HG03565 (cell line): ENCODE measurements around the gene IFNGR2.
"Not testable (repeated sequence)": the region's sequence is repeated elsewhere in the genome, so short reads cannot be mapped to it uniquely, and the experiment has no call there.

Experiments used
- ATAC-seq: cut with Tn5 transposase; IDR thresholded peaks from one replicate; pipeline ENCODE4 v1.9.1; 2021; ENCODE audit warnings: mild to moderate bottlenecking, moderate library complexity; ENCODE audit not compliant: unreplicated experiment

Gene IFNGR2, protein sequence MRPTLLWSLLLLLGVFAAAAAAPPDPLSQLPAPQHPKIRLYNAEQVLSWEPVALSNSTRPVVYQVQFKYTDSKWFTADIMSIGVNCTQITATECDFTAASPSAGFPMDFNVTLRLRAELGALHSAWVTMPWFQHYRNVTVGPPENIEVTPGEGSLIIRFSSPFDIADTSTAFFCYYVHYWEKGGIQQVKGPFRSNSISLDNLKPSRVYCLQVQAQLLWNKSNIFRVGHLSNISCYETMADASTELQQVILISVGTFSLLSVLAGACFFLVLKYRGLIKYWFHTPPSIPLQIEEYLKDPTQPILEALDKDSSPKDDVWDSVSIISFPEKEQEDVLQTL

DNA sequence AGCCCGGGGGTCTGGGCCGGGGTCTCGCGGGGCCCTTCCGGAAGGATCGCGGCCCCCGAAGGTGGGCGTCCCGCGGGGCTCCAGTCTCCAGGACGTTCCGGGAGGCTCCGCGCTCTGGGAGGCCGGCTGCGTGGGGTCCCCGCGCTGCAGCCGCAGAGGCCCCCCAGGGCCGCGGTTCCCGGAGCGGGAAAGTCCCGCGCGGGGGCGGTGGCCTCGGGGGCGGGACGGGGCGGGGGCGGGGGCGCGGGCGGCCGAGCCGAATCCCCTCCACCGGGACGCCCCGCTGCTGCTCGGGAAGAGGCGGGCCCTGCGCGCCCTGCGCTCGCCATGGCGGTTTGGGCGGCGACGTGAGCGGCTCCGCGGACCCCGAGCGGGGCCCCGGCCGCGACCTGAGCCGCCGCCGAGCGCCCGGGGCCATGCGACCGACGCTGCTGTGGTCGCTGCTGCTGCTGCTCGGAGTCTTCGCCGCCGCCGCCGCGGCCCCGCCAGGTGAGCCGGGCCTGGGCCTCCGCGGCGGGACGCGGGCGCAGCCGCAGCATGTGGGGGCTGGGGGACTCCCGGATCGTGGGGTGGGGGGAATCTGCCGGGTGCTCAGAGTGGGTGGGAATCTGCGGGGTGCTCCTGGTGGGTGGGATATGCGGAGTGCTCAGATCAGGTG is at the start of gene IFNGR2:
Gene IFNGR2, plus strand, starts transcription at position 286 of the 658 bp plus-strand sequence. Its CDS starts 131 bp downstream, at position 417.
- no peak for ATAC-seq

DNA sequence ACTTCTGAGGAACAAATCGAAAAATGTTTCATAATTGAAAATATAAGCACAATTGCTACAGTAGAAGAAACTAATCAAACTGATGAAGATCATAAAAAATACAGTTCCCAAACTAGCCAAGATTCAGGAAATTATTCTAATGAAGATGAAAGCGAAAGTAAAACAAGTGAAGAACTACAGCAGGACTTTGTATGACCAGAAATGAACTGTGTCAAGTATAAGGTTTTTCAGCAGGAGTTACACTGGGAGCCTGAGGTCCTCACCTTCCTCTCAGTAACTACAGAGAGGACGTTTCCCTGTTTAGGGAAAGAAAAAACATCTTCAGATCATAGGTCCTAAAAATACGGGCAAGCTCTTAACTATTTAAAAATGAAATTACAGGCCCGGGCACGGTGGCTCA is 47.9 kb upstream of the IFNGR2 start:
- ATAC-seq, result no peak

DNA sequence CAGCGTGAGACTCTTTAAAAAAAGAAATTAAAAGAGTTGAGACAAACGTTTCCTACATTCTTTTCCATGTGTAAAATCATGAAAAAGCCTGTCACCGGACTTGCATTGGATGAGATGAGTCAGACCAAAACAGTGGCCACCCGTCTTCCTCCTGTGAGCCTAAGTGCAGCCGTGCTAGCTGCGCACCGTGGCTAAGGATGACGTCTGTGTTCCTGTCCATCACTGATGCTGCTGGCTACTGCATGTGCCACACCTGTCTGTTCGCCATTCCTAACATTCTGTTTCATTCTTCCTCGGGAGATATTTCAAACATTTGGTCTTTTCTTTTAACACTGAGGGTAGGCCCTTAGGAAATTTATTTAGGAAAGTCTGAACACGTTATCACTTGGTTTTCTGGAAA is 47.2 kb upstream of the IFNGR2 start:
- no peak for ATAC-seq

DNA sequence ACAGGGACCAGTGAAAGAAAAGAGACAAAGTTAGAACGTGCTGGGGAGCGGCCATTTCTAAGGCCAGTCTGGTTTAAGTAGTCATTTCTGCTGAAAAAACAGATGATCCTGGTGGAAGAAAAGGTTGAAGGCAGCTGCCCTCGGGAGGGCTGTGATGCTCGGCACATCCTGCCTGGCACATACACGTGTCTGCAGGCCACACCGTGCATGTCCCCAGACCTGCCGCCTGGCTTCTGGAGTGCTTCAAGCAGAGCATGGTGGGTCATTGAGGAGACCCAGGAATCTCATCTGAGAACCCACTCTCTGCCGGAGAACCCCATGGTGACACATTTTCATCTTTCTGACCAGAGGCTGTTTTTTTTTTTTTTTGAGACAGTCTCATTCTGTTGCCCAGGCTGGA is 46.0 kb upstream of the IFNGR2 start:
- no peak for ATAC-seq

DNA sequence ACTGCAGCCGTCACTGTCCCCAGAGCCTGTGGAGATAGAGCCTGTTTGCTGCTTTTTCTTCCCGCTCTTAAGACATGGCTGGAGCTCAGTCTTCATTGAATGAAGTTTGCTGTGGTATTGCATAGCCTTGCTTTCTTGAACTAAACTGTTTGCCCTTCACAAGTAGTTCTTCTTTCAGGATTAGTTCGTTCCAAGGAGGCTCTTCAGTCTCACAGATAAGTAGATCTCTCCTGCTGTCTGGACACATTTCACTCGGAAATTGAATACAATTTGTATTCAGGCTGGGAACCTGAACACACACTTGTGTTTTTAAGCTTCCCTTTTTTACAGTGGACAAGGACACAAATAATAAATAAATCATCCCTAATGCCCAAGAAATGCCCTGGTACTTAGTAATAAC is 43.8 kb upstream of the IFNGR2 start:
- no peak for ATAC-seq

DNA sequence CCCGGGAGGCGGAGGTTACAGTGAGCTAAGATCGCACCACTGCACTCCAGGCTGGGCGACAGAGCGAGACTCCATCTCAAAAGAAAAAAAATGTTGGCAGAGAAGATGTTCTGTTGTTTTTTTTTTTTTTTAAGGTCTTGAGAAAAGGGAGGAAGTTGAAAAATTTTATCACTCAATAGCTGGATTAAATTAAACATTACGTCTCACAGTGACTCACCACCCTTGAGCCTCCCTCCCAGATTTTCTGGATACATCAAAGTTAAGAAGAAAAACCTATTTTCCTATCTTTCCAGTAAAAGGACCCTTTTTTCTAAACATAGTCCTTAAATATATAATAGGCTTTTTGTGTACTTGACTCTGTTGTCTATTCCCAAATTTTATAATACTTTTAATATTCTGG is 42.9 kb upstream of the IFNGR2 start:
- no peak for ATAC-seq

DNA sequence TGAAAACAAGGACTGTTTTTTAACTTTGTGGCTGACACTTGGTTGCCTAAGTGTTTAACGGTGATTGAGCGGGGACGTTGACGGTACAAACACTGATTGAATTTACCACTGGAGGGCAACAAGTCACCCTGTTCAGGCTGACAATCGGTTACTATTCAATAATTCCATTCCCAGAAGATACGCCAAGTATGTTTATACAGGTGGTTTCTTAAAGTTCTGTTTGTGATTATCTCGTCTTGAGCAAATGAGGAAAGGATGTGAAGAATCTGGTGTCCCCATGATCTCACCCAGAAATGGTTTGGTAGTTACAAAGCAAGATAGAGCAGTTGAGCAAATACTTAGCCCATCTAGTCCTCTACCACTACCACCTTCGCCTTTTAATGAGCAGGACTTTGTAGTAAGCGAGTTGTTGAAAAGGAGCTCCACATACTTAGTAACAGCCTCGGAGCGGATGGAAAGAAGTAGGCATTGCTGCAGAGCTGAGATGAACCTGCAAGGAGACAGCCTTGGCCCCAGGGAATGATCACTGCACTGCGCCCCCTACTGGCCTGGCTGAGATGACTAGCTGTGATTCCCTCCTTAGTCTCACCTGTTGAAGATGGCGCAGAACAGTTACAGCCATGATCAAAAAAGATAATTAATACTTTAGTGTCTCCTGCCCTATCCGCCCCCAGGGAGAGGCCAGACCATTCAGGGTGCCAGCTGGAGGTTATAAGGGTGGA is 42.2 kb upstream of the IFNGR2 start:
- peak; percentile 44 for ATAC-seq

DNA sequence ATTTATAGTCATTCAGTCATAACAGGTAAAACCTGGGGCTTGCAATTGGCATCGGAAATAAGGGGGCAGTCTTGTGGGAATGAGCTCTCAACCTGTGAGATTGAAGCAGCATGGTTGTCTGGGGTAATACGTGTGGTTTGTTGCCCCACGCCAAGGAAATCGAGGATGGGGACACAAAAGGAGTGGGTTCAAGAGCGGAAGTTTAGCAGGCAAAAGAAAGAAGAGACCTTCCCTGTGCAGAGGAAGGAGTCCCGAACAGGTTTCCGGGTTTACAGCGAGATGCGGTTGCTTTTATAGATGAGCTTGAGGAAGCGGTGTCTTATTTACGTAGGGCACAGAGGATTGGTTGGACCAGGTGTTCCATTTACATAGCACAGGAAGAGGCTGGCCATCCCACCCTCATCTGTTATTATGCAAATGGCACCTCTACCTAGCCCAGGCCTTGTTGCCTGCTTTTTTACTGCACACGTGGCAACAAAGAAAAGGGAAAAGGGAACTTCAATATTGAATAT is 41.1 kb upstream of the IFNGR2 start:
- ATAC-seq, result no peak

DNA sequence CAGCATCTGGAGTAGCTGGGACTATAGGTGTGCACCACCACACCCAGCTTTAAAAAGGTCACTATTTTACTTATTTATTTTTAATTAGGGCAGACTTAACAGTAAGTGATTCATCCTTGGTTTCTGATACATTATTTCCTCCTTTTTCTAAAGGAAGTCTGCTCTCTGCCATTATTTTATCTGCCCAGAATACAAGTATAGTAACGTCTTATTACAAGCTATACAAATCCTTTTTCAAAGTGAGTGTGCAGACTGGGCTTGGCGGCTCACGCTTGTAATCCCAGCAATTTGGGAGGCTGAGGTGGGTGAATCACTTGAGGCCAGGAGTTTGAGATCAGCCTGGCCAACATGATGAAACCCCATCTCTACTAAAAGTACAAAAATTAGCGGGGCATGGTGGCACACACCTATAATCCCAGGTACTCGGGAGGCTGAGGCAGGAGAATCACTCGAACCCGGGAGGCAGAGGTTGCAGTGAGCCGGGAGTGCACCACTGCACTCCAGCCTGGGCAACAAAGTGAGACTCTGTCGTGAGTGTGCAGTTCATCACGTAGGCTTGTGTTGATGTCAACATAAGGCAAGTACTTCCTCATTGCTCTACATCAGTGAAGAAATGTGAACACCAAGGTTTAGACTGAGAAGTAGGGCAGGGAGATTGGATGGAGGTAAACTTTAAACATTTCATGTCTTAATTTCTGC is 39.2 kb upstream of the IFNGR2 start:
- ATAC-seq, result not testable (repeated sequence)

DNA sequence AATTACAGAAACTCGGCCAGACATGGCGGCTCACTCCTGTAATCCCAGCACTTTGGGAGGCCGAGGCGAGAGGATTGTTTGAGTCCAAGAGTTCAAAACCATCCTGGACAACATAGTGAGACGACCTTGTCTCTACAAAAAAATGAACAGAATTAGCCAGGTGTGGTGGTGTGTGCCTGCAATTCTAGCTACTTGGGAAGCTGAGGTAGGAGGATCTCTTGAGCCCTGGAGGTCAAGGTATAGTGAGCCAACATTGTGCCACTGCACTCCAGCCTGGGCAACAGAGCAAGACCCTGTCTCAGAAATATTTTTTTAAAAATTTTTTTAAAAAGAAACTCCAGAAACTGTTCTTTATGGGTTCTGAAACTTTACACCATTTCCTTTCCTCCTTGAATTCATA is 38.4 kb upstream of the IFNGR2 start:
- ATAC-seq, result no peak

DNA sequence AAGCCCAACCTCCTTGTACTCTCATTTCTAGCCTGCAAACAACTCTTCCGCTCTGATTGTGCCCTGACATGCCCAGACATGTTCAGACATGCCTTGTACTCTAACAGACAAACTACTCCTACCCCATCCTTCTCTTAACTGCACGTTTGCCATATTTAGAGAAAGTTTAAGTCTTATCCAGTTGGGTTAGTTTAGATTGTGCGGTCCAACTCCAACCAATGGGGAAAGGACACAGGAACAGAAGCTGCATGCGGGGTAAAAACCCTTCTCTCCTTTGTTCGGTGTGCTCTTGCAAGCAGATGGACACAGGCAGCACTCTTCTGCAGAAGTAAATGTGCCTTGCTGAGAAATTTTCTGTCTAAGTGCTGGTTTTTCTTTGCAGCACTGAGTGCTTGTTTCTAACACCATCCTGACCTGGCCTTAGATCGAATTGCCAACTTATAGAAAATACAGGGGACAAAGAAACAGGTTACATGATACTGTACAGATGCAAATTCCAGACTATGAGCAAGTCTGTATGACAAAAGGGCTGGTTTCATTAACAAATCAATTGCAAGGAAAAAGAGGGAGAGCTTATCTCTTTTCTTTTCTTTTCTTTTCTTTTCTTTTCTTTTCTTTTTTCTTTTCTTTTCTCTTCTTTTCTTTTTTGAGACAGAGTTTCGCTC is 35.8 kb upstream of the IFNGR2 start:
- no peak for ATAC-seq

DNA sequence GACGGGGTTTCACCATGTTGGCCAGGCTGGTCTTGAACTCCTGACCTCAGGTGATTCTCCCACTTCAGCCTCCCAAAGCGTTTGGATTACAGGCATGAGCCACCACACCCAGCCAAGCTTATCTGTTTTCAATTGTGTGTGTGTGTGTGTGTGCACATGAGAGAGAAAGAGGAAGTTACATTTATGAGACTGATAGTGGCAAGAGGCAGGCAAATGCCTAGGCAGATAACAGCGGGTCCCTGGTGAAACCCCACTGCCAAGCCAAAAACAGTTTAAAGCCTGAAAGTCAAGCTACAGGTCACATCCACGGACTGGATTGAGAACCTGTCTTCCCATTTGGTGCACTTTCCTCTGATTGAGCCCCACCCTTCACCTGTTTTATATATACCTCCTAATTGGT is 35.1 kb upstream of the IFNGR2 start:
- no peak for ATAC-seq

DNA sequence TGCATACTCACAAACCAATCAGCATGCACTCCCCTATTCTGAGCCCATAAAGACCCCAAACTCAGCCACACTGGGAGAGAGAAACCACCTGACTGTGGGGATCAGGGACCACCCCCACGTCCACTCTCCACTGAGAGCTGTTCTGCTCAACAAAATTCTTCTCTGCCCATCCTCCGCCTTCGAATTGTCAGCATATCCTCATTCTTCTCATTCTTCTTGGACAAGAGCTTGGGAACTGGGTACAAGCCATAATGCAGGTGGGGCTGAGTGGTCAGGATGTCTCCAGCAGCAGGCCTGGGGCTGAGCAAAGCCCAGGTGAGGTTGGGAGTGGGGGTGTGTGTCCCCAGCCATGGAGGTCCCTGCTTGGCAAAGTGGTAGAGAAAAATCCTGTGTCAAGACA is 34.6 kb upstream of the IFNGR2 start:
- ATAC-seq, result no peak

DNA sequence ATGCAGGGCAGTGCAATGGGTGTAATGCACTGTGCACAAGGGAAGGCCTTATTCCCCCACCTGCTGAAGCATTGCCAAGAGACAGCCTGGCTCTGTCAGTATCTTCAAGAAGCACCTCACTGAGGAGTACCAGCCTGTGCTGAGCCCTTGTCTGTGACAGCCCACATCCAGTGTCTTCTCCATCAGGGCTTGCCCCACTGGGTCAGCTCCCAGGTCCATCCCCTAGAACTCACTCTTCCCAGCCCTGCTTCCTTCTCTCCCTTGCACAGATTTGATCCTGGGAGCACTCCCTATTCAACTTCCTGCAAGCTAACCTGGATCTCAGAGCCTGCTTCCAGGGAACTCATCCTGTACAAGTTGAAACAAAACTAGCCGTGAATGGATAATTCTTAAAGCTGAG is 33.6 kb upstream of the IFNGR2 start:
- no peak for ATAC-seq

DNA sequence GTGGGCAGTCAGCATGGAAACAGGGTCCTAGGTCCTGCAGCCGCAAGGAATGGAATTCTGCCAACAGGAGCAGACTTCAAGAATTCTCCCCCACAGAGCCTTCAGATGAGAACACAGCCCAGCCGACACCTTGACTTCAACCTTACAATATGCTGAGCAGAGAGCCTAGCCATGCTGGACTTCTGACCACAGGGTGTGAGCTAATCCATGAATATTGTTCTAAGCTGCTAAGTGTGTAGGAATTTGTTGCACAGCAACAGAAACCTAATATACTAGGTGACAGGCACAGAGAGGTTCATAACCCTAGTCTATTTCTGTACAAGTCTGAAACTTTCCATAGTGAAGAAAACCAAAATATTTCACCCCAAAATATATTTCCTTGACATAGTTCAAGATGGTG is 32.9 kb upstream of the IFNGR2 start:
- no peak for ATAC-seq

DNA sequence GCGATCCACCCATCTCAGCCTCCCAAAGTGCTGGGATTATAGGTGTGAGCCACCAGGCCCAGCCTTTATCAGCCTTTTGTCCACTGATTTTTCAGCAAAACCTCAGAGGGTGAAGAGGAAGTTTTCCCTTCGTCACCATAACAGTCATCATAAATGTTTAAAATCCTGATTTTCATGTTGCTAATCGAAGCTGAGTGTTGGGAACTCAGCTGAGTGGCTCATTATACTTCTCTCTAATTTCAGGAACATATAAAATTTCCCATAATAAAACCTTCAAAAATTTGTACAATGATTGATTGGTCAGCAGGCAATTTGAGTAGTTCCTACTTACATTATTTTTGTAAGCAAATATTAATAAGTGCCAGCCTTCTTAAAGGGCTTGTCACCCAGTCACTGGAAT is 31.8 kb upstream of the IFNGR2 start:
- no peak for ATAC-seq

DNA sequence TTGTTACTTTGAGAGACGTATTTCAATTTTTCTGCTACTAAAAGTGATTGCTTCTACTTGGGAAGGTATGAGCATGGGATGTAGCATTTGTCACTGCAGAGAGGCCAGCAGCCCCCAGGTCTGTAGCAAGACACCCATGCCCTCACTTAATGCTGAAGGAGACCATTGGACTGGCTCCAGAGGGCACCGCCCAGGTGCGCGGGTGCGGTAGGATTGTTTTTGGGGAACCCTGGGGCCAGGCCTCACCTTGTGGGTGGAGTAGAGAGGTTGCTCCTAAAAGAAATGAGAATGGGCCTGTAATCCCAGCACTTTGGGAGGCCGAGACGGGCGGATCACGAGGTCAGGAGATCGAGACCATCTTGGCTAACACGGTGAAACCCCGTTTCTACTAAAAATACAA is 30.6 kb upstream of the IFNGR2 start:
- no peak for ATAC-seq

DNA sequence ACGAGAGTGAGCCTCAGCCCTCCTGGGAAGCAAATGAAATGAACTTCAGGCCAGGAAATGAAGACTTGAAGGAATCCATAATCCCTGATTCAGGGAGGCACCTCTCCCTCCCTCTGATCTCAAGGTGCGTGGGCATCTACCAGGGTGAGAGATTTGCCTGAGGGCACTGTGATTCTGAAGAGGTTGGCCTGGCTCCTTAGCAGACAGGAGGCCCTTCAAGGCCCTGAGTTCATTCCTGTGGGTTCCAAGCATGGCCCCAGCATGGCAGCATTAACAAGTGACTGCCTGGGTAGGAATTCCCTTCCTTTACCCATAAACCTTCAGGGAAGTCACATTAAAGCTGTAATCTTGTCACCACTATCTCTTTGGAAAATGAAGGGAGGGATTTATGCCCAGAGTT is 29.8 kb upstream of the IFNGR2 start:
- ATAC-seq, result no peak

DNA sequence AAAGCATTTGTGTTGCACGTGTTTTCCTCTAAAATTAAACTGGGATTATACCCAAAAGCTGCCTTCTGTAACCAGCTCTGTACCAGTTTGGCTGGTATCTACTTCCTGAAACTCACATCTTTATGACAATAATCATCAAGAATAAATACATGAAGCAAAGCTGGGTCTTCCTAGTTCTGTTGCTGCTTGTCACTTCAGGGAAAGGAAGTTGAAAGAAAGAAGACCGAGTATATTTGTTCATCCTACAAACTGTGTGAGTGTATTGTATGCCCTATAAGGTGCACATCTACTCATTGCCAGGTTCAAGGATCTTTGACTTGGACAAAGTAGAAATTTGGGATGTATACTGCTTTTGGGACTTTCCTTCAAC is 29.1 kb upstream of the IFNGR2 start:
- no peak for ATAC-seq

DNA sequence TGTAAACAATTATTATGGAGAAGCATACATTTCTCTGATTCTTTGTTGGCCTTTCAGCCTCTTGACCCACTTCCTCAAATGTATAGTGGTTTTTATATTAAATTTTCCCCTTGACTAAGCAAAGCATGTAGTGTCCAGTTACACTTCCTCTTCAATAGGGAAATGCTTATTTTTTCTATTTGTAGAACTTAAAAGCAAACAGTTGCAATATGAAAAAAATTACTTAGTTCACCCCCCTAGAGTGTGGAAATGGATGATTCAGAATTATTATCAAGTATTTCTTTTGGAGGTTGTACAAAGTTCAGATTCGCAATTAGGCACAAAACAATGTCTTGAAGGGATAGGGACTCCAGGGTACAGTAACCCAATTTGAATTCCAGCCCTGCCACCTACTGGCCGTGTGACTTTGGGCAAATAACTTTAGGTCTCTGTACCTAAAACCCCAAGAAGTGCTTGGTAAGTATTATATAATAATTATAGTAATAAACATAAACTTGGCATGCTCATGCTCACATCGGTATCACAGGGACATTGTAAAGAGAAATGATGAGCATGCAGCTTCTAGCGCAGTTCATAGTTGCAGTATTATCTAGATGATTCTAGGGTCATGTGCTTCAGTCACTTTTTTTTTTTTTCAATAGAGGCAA is 28.6 kb upstream of the IFNGR2 start:
- ATAC-seq, result no peak
